Lung (tissue), 12 donors: ENCODE results near the gene ZNF750. TPM values are rescaled to one million over a fixed set of nuclear protein-coding genes. Genes with fewer than 3 reads are reported as not detected.

Source experiments
- ATAC-seq: fragments of 200-7000 bp; cut with Tn5 transposase; one replicate; pipeline ENCODE4 v1.9.1; 2020; ENCODE audit warnings: moderate number of reproducible peaks; ENCODE audit not compliant: insufficient read depth, low FRiP score
- DNase-seq, 3 donors: peaks; one replicate each; pipeline ENCODE4 v3.0.0-alpha.2; 2013 to 2017
- H3K27ac ChIP-seq, 2 donors: one replicate each; pipeline ENCODE4 v1.5.1; 2013; ENCODE audit warnings: mild to moderate bottlenecking in 2 of 2, moderate library complexity in 2 of 2, control low read depth in 1 of 2, inconsistent platforms in 1 of 2, low read depth in 1 of 2, low read length in 1 of 2
- H3K27me3 ChIP-seq, 3 donors: one replicate each; pipeline ENCODE4 v1.5.1; 2013; ENCODE audit warnings: low read length in 2 of 3; ENCODE audit not compliant: control insufficient read depth in 3 of 3, insufficient read depth in 3 of 3
- H3K36me3 ChIP-seq, 4 donors: one replicate each; pipeline ENCODE4 v1.5.1; 2013; ENCODE audit warnings: low read length in 4 of 4, mild to moderate bottlenecking in 1 of 4, moderate library complexity in 1 of 4; ENCODE audit not compliant: control insufficient read depth in 4 of 4, insufficient read depth in 4 of 4
- H3K4me1 ChIP-seq, 5 donors: one replicate each; pipeline ENCODE4 v1.5.1; 2013; ENCODE audit warnings: low read length in 5 of 5, mild to moderate bottlenecking in 2 of 5, moderate library complexity in 1 of 5; ENCODE audit not compliant: control insufficient read depth in 5 of 5, insufficient read depth in 5 of 5
- H3K4me3 ChIP-seq: one replicate; pipeline ENCODE4 v1.5.1; 2013; ENCODE audit warnings: mild to moderate bottlenecking, control low read depth, moderate library complexity
- H3K9ac ChIP-seq, 2 donors: one replicate each; pipeline ENCODE4 v1.5.1; 2013; ENCODE audit warnings: low read length in 2 of 2, control low read depth in 1 of 2; ENCODE audit not compliant: insufficient read depth in 1 of 2
- H3K9me3 ChIP-seq, 4 donors: one replicate each; pipeline ENCODE4 v1.5.1; 2013; ENCODE audit warnings: low read length in 3 of 4, mild to moderate bottlenecking in 1 of 4, moderate library complexity in 1 of 4; ENCODE audit not compliant: control insufficient read depth in 4 of 4, insufficient read depth in 3 of 4
- WGBS, 2 donors: extraction: QIAGEN DNeasy Blood & Tissue Kit; methylation state at CpG; one replicate each; pipeline ENCODE4 v1.1.7; 2013; 5-methylcytosine and 5-hydroxymethylcytosine counted together
- polyA plus RNA-seq, 2 donors: library from polyadenylated mRNA; stranded (reverse); fragments of 200-250 nt; gene quantifications; one replicate each; pipeline ENCODE4 v1.2.1, GENCODE V29; 2013
- total RNA-seq, 2 donors: library from RNA; depleted of rRNA in 1 of 2; stranded (reverse); fragments of >200 nt in 1 of 2; gene quantifications; one replicate each; pipeline ENCODE4 v1.2.1, GENCODE V29; 2014 to 2021
- TF ChIP-seq, protein P1 (sequence below): IDR thresholded peaks from 2 replicates; pipeline ENCODE4 v1.5.1; 2012; ENCODE audit warnings: mild to moderate bottlenecking; ENCODE audit errors: control extremely low read depth, extremely low read depth
- donor health status: control.
- donor health status: control.
- donor health status: Bipolar disorder and iron deficiency.
- donor health status: healthy.
- donor health status: DM: yes; HTN: yes; CAD: no.

Gene ZNF750
- total and polyA plus RNA-seq, 4 donors, result 1.3 to 4.4 (median 1.9) TPM

DNA sequence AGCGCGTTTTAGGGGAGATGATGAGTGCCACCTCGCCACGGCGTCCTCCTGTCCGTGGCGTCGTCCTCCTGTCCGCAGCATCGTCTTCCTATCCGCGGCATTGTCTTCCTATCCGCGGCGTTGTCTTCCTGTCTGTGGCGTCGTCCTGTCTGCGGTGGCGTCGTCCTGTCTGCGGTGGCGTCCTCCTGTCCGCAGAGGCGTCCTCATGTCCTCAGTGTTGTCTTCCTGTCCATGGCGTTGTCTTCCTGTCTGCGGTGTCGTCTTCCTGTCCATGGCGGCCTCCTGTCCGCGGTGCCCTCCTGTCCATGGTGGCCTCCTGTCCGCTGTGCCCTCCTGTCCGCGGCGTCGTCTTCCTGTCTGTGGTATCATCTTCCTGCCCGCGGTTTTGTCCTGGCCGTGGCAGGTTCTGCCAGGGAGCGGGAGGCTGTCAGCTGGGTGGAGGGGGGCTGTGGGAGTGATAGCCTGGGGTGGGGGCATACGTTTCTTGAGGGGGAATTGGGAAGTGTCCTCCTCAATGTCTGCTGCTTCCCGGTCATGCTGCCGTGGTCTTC lies 57.1 kb downstream of the ZNF750 start:
- DNase-seq, result no peak

DNA sequence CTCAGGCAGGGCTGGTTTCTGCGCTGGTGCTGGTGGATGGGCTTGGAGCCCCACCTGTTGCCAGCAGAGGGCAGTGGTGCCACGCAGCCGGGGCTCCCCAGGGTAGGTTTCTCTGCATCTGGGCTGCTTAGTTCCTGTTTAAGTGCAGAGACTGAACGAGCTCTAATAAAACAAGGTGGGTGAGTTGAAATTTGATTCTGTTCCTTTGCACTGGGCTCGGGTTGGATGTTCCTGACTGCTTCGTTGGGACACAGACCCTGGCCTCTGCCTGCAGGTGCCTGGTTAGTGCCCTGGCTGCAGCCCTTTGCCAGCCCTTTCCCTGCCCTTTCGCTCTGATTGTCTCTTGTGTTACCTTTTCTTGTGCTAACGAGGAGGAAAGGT lies 57.9 kb downstream of the ZNF750 start:
- ATAC-seq, result peak; percentile 97
- H3K36me3 ChIP-seq, result peaks cover 0 to 8% (median 4%) of the 10 kb centered on the region in 4 donors
- no peaks in the 10 kb centered on the region for H3K9me3 ChIP-seq
- no peak overlapping the region for H3K9ac ChIP-seq
- H3K4me1 ChIP-seq, result peaks cover 0 to 5% (median 0%) of the 10 kb centered on the region in 5 donors
- TF ChIP-seq, protein P1, sequence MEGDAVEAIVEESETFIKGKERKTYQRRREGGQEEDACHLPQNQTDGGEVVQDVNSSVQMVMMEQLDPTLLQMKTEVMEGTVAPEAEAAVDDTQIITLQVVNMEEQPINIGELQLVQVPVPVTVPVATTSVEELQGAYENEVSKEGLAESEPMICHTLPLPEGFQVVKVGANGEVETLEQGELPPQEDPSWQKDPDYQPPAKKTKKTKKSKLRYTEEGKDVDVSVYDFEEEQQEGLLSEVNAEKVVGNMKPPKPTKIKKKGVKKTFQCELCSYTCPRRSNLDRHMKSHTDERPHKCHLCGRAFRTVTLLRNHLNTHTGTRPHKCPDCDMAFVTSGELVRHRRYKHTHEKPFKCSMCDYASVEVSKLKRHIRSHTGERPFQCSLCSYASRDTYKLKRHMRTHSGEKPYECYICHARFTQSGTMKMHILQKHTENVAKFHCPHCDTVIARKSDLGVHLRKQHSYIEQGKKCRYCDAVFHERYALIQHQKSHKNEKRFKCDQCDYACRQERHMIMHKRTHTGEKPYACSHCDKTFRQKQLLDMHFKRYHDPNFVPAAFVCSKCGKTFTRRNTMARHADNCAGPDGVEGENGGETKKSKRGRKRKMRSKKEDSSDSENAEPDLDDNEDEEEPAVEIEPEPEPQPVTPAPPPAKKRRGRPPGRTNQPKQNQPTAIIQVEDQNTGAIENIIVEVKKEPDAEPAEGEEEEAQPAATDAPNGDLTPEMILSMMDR, result peak; percentile 94
- peak overlapping the region in 1 of 2 donors; percentile 5 for H3K27ac ChIP-seq
- H3K27me3 ChIP-seq, result no peaks in the 10 kb centered on the region
- no peak overlapping the region for H3K4me3 ChIP-seq
- DNase-seq, result peak; percentile 84 to 87 (median 85)
- WGBS, 2 donors, result 22 to 27% methylated on average over 8 of the region's 8 CpGs

More for the DNA sequence above, 57.1 kb downstream of the ZNF750 start:
- Histone ChIP-seq H3K36me3 (peaks cover 0 to 8% (median 4%) of the 10 kb centered on the region in 4 donors), H3K4me3 (no peak overlapping the region), H3K27me3 (no peaks in the 10 kb centered on the region), H3K4me1 (peaks cover 0 to 5% (median 0%) of the 10 kb centered on the region in 5 donors), H3K9me3 (no peaks in the 10 kb centered on the region), H3K9ac (no peak overlapping the region), H3K27ac (peak overlapping the region in 1 of 2 donors; percentile 9)
- TF ChIP-seq, protein P1, result no peak
- no peak for ATAC-seq
- 49 to 63% methylated on average over 42 of the region's 42 CpGs for WGBS, 2 donors

DNA sequence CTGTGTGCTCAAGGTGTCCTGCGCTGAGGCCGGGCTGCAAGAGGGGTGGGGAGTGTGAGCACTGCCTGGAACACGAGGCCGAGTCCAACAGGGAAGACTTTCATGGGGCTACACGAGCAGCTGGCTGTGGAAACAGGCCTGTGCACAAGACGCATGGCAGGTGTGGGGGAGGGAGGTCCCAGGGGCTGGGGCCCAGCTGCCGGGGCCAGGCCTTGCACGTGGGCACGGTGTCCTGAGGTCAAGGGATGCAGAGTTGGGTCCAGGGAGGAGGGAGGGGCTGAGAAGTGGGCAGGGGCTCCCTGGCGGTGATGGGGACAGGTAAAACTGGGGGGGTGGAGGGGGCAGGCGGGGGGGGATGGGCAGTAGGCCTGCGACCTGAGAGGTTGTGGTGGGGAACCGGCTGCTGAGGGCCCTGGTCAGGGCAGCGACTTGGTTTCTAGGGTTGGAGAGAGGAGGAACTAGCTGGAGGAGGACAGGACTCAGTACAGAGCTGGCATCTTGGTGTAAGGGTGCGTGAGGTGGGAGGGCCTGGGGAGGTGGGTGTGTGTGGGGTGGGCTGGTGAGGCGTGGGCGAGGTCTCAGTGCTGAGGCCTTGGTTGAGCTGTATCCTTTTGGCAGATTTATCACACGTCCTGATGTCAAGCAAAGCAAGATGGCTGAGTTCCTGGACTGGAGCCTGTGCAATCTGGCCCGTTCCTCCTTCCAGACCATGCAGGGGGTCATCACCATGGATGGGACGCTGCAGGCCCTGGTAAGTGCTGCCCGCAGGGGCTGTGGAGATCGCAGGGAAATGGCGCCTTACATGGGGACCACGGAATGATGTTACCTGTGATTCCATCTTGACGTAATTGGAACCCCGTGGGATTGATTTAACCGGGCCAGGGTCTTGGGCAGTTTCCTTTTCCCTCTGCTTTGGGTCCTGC lies 58.6 kb downstream of the ZNF750 start:
- no peak overlapping the region for H3K4me3 ChIP-seq
- H3K4me1 ChIP-seq, result peaks cover 0 to 5% (median 0%) of the 10 kb centered on the region in 5 donors
- H3K27me3 ChIP-seq, result no peaks in the 10 kb centered on the region
- no peak for DNase-seq
- TF ChIP-seq, protein P1, result no peak
- 86% methylated on average over 26 to 27 of the region's 27 CpGs for WGBS, 2 donors
- H3K27ac ChIP-seq, result no peak overlapping the region
- peaks cover 0 to 10% (median 4%) of the 10 kb centered on the region in 4 donors for H3K36me3 ChIP-seq
- no peak for ATAC-seq
- no peaks in the 10 kb centered on the region for H3K9me3 ChIP-seq
- H3K9ac ChIP-seq, result no peak overlapping the region
